HuH-7 (cell line): Measurements from ENCODE around the gene ZBTB14.
A peak's percentile ranks its signal among the peaks of the same experiment; 100 is the strongest.

Experiments
- DNase-seq: peaks from one replicate; pipeline ENCODE4 v3.0.0; 2011; ENCODE audit warnings: low spot score

Gene ZBTB14, protein sequence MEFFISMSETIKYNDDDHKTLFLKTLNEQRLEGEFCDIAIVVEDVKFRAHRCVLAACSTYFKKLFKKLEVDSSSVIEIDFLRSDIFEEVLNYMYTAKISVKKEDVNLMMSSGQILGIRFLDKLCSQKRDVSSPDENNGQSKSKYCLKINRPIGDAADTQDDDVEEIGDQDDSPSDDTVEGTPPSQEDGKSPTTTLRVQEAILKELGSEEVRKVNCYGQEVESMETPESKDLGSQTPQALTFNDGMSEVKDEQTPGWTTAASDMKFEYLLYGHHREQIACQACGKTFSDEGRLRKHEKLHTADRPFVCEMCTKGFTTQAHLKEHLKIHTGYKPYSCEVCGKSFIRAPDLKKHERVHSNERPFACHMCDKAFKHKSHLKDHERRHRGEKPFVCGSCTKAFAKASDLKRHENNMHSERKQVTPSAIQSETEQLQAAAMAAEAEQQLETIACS

DNA sequence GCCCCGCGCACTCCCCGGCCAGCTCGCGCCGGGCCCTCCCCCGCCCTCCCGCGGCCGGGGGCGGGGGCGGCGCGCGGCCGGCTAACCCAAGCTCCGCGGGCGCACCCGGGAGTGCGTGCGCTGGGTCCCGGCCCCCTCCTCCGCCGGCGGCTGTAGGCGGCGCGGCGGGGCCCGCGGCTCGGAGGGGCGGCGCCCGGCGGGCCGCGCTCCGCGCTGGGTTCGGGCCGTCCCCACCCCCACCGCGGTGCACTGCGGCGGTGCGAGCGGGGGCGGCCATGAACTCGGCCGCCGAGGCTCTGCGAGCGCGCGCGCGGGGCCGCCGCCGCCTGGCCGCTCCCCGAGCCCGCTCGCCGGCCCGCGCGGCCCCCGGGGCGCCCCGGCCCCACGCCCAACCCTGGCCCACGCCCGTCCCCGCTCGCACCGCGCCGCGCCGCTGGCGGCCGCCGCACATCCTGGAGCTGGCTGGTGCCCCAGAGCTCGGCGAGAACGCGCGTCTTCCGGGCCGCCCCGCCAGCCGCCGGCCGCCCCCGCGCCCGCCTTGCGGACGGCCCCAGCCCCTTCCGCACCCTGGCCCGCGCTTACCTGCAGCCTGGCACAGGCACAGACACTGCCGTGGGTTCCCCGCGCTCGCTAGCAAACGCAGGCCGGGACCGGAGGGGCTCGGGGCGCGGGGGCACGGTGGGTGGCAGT, at the start of gene ZBTB14:
Gene ZBTB14, minus strand, starts transcription at position 496 of the 690 bp plus-strand sequence. CDS start 2,480 bp downstream, outside the sequence.
- DNase-seq, result peak; percentile 56

DNA sequence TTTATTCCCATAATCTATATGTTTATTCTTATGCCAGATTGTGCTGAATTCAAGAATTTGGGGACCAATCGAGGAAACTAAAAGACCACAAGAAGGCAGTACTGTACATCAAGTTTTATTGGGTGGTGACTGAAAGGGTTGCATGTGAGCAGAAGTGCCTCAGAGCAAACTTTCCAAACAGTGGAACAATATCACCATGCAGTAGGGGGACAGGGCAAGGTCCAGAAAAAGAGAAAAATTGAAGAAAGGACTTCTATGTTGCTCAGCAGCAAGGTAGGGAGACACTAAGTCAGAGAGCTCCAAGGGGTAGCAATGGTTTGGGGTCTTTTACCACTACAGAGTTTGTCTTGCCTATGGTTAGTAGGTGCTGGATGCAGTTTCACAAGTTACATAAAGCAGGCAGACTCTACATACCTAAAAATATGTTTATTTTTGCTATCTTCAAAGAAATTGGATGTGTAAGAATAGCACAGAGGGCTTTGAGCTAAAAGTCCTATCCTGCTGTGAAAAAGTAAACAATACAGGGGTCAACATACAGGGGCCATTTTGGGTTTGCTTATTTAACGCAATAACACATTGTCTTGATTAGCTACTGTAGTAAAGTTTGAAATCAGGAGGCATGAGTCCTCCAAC, 43.8 kb upstream of the ZBTB14 start:
- DNase-seq, result no peak

DNA sequence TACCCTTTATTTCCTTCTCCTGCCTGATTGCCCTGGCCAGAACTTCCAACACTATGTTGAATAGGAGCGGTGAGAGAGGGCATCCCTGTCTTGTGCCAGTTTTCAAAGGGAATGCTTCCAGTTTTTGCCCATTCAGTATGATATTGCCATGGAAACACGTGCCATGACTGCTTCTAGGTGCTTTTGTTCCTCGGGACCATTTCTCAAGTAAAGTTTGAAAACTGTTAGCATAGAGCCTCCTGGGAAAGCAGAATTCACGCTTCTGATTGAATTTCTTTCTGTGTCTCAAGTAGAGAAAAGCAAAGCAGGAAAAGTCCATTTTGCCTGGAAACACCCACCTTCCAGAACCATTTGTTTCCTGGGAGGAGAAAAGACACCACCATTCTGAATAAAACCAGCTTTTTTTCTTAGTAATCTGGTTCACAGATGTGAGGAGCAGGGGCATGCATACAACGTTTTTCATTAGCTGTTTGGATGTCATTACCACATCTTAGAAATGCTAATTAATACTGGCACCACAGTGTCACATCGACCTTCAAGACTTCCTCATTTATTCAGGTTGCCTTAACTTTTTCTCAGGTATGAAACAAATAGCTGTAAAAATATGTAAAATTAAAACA, 39.0 kb upstream of the ZBTB14 start:
- DNase-seq, result no peak

DNA sequence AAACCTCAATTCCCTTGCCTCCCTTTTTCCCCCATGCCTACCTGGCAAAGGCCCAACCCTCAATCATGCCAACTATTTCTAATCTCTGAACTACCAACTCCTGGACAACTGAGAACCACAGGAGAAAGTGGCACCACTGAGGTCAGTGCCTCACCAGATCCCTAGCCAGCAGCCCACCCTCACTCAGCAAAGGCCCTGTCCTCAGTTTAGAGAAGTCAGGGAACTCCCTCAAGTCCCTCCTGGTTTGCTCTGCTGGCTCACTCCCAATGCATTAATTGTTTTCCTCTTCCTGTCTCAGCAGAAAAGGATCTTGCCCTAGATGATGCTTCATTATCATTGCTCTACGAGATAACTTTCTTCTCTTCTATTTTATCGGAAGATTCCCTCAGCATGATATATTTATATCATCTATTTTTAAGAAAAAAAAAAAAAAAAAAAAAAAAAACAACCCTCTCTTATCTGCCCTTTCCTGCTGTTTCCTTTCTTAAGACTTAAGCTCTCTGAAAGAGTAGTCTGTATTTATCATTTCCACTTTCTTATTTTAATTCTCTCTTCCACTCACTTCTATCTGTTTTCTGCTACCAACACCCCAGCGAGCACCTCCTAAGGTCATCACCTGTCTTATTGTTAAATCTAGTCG, 22.7 kb upstream of the ZBTB14 start:
- no peak for DNase-seq

DNA sequence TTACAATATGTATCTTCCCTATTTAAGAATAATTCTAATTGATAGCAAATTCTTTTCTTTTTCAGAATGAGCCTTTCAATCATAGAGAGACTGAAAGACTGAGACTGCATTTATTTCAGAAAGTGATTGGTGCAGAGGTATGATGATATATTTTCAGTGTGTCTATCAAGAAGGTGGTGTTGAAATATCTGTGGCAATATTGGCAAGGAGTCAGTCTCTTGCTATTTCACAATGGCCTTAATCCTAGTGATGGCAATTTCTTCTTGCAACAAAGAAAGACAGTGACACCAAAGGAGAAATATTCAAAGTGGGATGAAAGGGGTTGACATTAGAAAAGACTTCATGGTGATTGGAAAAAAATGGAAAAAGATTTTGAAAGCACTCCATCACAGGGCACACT, 21.7 kb upstream of the ZBTB14 start:
- DNase-seq, result no peak

DNA sequence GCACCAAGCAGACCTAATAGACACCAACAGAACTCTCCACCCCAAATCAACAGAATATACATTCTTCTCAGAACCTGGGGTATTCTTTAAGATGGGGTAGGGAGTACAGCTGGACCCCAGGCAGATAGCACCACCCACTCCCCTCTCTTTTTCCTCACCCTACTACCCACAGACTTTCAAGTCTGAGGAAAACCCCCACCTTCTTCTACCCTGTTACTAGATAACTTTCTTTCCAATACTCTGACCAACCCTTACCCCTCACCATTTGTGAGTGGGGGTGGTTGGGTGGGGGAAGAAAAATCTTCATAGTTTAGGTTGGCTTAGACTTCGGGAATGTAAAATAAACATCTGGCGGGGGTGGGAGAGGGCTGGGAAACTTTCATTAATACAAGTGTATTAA, 20.3 kb upstream of the ZBTB14 start:
- no peak for DNase-seq

DNA sequence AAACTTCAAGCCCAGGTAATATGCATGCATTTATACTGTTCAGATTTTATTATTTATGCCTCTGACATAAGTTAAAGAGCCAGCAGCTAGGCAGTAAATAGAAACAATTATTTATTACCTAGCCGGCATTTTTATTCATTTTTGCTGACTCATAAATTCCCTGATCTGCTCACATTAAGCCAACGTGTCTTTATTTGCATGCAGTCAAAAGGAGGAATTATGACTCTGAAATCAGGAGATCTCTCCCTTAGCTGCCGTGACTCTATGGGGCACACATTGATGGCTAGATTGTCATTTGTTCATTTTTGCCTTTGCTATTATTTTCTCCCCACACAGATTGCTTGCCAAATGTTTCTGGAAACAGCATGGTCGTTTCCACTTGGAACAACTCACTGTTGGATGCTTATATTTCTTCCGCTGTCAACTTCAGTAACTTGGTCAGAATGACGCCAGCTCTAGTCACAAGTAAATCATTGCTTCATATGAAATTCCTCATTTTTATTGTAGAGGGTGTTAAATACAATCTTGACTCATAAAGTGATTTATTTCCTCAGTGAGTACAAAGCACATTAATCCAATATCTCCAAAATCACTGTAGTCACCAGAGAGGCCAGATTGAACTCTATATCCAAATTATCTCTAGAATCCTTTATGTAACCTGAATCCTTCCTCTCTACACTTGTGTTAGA, 15.9 kb upstream of the ZBTB14 start:
- no peak for DNase-seq

DNA sequence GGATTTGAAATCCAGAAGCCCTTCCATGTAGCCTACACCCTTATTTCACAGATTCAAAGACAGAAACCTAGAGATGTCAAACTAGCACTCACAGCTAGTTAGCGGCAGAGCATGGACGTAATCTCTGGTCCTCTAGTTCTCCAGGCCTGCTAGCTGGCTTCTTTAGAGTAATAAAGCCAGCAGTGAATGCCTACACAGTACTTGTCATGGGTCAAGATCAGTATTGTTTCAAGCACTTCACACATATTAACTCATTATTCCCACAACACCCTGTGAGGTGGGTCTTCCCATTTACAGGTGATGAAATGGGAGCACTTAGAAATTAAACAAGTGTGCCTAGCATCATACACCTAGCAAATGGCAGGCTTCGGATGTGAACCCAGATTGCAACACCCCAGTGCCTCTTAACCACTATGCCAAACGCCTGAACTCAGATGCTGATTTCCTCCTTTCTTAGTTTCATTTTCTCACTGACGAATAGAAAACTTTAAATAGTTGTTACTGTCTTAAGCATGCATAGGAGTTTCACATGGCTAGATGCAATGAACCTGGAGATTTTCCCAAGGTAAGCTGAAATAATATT, 14.5 kb upstream of the ZBTB14 start:
- DNase-seq, result no peak

DNA sequence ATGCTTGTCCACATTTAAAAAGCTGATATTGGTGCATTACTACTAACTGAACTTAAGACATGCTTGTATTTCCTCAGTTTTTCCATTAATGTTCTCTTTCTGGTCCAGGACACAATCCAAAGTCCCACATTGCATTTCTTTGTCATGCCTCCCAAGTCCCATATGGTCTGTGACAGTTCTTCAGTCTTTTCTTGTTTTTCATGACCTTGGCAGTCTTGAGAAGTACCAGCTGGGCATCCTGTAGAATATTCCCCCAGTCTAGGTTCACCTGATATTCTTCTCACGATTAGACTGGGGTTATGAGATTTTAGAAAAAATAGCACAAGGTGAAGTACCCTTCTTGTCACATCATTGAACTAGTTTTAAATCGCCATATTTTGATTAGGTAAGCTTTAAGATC, 10.3 kb upstream of the ZBTB14 start:
- DNase-seq, result no peak

DNA sequence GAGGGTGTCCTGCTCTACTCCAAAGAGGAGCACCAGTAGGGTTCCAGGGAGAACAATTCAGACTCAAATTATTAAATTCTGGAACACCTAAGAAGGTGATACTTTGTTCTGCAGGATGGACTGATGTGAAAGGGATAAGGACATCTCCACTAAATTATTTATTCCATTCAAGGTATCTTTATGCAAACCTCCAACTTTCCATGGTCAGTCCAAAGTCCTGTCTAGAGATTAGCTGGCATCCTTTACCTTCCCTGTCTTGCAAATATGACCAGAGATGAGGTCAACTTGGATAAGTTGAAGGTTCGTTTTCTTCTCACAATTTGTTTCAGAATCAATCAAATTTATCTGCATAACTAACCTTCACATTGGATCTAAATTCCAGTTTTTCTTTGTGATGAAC, 8.7 kb upstream of the ZBTB14 start:
- DNase-seq, result no peak

DNA sequence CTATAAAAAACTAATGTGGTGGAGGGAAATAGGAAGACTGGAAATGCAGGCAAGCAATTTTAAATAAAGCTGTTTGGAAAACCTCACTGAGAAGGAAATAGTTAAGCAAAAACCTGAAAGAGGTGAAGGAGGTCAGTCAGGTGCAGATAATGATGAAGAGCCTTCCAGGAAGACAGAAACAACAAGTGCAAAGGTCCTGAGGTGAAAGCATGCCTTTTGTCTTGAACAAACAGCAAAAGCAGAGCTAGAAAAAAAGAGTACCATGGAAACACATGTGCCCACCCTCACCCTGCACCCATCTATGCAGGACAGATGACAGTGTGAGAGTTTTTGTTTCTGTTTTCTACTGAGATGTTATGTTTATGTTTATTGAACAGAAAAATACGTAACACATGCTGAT, 8.1 kb upstream of the ZBTB14 start:
- no peak for DNase-seq

DNA sequence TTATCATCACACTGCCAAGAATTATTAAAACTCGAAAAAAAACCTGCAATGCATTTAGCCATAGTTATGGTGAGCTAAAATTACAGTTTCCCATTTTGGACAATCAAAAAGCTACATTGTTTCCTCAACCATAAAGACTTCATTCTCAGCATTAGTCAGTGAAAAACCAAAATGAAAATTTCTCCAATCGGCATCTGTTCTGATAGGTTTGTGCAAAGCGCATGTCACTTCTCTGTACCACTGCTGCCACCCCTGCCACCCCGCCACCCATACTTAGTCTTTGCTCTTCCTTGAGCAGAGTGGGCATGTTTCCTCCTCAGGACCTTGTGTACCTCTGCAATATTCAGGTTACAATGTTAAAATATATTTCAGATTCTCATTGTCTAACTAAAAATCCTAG, 7.1 kb upstream of the ZBTB14 start:
- DNase-seq, result no peak

DNA sequence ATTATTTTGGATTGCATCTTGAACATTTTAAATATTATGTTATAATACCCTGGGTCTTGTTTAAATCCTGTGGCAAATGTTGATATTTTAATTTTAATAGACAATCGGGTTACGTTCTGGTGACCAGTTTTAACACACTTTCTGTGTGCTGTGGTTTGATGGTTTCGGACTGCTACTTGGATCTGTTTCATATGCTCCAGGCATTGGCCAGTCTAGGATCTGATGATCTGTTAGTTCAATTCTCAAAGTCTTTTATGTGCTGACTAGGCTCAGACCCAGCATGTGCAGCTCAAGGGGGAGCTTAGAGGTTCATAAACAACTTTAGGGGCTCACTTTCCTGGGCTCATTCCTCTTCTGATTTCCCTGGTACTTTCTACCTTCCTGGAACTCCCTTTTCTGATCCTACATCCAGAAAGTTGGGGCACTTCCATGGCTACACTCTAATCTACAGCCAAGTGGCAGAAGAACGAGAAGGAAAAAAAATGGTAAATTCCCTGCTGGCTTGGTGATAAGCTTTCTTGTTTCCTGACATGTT, 5.0 kb upstream of the ZBTB14 start:
- DNase-seq, result no peak

DNA sequence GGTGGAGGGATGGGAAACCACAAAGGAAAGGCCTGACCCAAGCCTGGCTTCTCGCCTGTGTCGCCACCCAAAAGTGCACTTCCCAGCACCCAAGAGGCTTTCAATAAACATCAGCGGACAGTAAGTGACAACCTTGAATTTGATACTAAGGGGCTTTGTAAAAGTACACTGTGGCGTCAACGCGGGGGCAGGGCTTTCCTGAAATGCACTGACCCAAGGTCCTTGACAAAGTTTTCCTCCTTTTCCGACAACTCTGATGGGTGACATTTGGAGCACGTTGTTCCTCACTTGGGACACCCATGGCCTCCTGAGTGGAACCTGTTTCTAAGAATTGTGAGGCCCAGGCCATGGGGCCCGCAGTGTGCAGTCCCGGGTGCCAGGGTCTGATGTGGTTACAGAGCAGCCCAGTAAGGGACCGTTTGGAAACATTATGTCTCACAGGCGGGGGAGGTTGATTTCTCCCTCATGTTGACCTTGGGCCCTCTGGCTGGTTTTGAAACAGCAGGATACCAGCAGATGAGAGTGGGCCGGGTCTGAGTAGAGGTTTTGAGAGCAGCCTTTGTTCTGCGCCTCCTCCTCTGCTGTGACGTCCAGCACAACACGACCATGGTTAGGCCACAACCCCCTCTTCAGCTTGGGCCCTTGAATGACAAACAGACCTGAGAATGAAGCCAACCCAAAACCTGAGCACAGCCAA, 2.8 kb upstream of the ZBTB14 start:
- peak; percentile 44 for DNase-seq

DNA sequence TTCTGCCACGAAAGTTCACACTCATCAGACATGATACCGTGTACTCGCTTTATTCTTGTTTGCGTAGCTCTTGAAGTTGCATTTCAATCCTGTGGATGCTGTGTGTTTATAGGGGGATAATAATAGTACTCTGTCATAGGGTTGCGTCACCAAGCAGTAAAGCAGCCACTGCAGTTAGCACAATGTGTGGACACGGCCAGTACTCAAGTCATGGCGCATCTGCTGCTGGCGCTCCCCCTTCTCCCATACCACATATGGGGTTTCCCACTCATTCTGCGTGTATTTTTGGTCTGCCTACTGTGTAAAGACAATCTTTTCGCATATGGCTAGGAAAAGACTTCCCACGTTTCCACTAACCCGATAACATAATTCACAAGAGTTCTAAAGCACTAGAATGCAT, 2.1 kb upstream of the ZBTB14 start:
- DNase-seq, result no peak

DNA sequence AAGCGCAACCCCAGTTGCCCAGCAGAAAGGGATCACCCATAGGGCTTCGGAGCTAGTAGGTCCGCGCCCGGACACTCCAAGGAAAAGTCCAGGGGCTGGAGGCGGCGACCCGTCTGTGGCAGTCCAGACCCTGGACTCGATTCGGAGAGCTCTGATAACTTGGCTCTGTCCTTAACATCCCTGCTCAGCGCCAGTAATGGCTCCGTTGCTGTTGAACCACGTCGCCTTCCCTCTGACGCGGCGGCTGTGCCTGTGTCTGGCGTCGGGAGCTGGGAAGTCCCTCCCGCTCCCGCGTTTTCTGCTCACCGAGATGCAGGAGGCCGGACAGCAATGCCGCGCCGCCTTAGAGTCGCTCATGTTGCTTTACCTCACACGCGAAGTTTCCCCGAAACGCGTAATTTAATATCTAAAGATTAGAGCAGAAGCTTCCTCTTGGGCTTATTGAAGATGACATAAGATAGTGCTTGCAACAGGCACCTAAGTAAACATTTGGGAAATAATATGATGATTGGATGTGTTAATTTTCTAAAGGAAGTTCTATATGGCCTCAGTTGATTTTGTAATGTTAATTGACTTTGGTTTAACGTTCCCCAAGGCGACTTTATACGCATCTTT, 1.3 kb upstream of the ZBTB14 start:
- DNase-seq, result peak; percentile 69

DNA sequence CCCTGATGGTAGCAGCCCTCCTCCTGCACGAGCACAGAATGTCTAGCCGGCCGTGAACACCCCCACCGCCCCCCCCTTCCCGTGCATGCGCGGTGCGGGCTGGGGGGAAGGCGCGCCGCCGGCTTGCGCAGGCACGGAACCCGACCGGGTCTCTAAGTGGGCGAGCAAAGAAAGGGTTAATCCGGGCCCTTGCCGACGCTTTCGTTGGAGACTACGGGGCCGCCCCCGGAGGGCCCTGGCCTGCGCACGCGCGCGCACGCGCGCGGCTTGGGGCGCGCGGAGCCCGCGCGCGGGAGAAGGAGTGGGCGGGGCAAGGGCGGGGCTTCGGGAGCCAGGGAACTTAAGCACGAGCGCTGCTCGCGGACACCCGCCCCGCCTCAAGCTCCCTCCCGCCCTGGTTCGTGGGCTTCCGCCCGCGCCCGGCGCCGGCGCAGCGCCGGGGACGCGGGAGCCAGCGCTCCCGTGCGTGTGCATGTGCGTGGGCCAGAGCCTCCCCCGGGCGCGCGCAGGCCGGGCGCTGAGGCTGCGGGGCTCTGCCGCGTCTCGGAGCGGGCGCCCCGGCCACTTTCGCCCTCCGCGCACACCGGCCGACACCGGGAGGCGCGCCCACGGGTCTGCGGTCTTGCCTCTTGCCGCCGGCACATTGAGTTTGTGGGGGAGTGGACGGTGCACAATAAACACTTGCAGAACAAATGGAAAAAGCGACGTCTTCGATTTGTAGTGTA, 617 bp upstream of the ZBTB14 start:
- DNase-seq, result peak; percentile 92

DNA sequence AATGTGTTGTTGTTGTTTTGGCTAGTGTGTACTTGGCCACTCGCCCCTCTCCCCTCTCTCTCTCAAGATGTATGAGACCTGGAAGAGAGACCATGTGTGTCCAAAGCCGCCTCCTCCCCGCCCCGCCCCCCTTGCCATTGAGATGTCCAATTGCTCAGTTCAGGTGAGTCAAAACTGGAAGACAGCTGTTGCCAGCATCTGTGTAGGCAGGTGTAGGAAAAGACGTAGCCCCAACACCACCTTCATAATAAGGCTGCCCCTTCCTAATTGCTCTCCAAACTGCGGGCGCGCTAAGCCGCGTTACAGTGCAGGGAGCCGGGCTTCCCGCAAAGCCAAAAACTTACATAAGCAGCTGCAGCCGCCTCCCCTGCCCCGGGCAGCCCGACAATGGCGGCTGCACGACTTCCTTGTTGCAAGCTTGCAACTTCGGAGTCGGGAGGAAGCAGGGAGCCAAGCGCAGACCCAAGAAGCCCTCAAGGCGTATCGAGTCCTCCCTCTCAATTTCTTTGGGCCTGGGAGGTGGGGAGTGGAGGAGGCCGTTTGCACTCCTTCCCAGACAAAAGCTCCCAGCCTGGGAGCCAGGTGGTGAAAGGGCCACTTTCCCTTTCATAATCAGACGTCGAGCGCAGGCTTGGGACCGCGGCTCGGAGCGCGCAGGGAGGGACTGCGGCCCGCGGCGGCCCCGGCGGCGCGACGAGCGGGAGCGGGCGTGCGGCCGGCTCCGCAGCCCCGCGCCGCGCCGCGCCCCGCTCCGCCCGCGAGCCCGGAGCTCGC, 882 bp downstream of the ZBTB14 start:
- peak; percentile 15 for DNase-seq
